Measurements from ENCODE around the gene PTPRA.
"Not testable (repeated sequence)": the region's sequence is repeated elsewhere in the genome, so short reads cannot be mapped to it uniquely, and the experiment has no call there.

Gene PTPRA

DNA sequence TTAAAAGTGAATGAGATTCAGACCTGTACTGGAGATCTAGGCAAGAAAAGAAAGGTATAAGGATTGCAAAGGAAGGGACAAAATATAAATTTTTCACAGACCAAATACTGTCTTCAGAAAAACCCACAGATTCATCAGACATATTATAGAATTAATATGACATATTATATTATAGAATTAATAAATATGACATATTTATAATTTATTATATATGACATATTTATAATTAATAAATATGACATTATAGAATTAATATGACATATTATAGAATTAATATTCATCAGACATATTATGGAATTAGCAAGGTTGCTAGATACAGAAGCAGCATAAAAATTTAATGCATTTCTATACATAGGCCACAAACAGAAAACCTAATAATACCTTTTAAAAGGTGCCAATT is 125.4 kb downstream of the PTPRA start:
- DNase-seq (ENCODE audit: low read depth) = no peak

DNA sequence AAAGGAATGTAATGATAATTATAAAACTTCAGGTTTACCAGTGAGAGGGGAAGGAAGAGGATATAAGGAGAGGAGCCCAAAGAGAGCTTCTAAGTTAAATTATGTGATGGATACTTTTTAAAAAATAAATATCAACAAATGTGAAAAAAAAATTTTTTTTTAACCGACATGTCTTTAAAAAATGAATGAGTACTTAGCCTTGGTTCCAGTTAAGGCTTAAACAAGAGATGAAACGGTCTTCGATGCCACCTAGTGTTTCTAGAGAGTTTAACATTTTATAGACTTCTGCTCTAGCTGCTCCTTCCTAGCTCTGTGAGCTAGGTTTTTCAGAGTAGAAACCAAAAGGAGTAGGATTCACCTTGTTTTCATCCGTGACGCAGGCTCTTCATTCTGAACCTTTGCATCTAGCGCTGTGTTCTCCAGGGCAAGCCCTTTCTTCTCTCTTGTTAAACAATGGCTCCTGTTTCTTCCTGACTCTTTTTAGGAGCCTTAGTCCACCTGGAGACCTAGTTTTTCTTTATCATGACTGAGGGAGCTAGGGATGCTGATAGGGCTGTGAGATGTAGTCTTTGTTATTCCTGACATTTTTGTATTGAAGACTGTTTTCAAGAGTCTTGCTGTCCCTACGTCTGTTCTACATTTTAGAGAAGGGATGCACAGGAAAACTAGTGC is 127.7 kb downstream of the PTPRA start:
- no peak for DNase-seq (ENCODE audit: low read depth)

DNA sequence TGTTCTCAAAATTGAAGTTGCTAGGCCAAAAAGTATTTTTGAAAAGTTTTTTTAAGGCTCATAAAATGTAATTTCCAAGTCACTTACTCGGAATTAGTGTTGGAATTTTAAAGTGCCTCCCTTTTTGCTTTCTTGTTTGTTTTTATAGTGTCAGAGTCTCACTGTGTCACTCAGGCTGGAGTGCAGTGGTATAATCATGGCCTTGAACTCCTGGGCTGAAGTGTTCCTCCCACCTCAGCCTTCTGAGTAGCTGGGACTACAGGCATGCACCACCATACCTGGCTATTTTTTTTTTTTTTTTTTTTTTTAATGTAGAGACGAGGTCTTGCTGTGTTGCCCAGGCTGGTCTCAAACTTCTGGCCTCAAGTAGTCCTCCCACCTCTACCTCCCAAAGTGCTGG is 130.1 kb downstream of the PTPRA start:
- no peak for DNase-seq (ENCODE audit: low read depth)

DNA sequence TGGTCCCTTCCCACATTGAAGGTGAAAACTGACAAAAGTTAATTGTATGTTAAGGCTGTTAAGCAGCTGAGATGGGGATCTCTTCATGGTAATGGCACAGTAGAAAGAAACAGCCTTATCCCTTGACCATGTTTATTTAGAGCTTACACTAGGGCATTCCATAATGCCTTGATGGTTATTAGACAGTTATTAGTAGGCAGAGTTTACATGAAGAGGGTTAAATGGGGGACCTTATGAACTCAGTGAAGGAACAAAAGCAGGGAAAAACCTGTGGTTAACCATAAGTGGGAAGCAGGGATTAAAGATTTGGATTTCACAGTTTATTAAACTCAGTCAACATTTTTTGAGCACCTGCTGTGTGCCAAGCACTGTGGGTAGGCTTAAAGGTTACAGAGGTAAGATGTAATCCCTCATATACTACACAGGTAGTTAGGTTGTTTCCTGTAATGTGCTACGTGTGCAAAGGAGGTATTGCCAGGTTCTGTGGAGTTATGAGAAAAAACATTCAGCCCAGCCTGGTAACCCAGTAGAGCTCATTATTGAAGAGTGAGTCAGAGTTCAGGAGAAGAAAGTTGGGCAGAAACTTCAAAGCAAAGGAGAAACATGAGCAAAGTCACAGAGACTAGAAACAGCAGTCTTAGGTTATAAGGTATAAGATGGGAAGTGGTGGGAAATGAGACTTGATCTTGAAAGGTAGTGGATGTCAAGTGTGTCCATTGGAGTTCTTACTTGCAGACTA is 137.9 kb downstream of the PTPRA start:
- DNase-seq (ENCODE audit: low read depth) = no peak

DNA sequence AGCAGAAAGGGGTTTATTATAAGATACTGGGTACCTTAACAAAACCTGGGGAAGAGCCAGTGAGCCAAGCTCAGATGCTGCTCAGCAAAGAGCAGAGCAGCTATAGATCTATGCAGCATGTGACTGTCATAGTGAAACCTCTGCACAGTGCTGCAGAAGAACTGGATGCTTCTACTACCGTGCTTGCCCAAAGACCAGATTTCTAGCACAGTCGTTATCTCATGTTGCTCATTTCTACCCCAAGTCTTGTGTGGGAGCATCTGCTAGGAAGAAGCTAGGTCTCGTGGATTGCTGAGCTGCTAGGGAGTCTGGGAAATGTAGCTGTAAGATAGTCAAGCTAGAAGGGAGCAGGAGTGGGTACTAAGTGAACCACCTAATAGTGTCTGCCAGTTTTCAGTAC is 138.5 kb downstream of the PTPRA start:
- DNase-seq (ENCODE audit: low read depth) = no peak

DNA sequence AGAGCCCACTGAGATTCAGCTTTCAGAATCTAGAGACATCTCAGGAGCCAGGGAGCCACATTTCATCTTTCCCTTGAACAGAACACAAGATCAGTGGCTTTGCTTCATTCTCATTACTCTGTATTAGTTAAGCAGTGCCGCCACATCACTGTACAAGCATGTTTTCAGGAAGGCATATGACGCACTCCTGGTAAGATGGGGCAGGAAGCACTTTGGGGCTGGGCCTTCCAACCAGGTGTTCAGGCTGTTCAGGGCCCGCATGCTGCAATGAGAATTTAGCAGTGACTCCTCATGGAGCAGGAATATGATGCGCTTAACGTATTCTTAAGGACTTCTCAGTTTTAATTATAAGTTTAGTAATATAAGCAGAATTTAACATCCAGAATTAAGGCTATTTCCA is 140.5 kb downstream of the PTPRA start:
- DNase-seq (ENCODE audit: low read depth) = no peak

DNA sequence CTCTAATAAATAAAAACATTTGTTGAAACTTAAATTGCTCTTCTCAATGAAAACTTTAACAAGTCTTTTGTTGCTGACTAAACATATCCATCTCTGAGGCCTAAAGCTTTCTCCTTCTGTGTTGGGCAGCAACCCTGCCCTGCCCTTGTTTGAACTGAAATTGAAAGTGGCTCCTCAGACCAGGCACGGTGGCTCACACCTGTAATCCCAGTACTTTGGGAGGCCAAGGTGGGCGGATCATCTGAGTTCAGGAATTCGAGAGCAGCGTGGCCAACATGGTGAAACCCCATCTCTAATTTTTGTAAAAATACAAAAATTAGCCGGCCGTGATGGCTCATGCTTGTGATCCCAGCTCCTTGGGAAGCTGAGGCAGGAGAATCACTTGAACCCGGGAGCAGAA is 140.9 kb downstream of the PTPRA start:
- no peak for DNase-seq (ENCODE audit: low read depth)

DNA sequence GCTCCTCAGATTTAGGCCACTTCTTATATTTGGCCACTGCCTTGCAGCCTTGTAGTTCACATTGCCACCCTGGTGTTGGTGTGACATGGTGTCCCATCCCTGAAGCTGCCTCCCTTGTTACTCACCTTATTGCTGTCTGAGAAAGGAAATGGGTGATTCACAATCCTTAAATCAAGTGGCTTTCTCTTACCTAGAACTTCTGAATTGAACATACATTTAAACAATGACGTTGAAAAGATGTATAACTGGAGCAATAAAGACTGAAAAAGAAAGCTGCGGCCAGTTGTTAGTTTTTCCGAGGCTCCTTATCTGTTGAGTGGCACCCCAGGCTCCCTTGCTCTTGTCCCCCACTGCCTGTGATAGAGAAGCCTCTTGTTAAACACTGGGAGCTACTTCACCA is 141.4 kb downstream of the PTPRA start:
- DNase-seq (ENCODE audit: low read depth) = no peak

DNA sequence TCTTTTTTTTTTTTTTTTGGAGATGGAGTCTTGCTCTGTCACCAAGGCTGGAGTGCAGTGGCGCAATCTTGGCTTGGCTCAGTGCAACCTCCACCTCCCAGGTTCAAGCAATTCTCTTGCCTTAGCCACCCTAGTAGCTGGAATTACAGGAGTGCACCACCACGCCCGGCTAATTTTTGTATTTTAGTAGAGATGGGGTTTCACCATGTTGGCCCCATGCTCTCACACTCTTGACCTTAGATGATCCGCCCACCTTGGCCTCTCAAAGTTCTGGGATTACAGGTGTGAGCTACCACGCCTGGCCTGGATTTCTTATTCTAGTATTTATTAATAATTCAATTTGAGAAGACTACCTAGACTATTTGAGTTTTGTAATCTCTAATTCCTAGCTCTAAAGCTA is 142.0 kb downstream of the PTPRA start:
- DNase-seq (ENCODE audit: low read depth) = not testable (repeated sequence)

DNA sequence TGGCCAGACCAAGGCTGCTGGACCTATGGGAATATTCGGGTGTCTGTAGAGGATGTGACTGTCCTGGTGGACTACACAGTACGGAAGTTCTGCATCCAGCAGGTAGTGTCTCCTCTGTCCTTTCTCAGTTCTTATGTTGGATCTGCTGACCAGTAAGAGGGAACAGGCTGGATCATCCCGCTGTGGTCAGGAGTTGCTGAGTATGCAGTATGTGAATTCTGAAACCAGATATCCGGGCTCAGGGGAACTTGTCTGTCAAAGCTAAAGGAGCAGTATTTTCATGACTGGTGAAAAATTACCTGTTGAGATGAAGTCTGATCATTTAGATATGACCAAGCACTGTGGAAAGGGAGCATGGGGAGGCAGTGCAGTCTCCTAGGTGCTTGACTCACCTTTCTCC is 148.0 kb downstream of the PTPRA start:
- no peak for DNase-seq (ENCODE audit: low read depth)

DNA sequence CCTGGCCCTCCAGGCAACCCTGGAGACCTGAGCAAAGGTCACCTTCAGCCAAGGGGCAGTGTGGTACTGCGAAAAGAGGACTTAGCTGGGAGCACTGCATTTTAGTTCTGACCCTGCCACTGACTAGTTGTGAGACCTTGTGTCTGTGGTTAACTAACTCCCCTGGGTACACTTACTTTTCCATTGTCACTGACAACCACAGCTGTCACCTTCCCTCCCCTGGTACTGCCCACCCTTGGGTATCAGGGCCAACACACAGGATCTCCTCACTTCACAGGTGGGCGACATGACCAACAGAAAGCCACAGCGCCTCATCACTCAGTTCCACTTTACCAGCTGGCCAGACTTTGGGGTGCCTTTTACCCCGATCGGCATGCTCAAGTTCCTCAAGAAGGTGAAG is 148.5 kb downstream of the PTPRA start:
- DNase-seq (ENCODE audit: low read depth) = no peak

DNA sequence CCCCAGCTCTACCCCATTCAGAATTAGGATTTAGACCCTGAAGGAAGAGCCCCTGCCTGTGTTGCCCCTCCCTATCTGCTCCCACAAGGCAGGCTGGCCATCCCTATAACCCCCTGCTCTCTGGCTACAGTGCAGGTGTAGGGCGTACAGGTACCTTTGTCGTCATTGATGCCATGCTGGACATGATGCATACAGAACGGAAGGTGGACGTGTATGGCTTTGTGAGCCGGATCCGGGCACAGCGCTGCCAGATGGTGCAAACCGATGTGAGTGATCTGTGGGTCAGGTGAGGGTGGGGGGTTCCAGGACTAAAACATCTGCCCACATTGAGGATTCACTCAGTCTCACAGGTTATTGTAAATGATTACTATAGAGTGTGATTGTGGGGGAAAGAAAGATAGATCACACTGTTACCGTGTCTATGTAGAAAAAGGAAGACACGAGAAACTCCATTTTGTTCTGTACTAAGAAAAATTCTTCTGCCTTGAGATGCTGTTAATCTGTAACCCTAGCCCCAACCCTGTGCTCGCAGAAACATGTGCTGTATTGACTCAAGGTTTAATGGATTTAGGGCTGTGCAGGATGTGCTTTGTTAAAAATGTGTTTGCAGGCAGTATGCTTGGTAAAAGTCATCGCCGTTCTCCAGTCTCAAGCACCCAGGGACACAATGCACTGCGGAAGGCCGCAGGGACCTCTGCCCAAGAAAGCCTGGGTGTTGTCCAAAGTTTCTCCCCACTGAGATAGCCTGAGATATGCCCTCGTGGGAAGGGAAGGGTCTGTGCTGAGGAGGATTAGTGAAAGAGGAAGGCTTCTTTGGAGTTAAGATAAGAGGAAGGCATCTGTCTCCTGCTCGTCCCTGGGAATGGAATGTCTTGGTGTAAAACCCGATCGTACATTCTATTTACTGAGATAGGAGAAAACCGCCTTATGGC is 149.5 kb downstream of the PTPRA start:
- DNase-seq (ENCODE audit: low read depth) = not testable (repeated sequence)

DNA sequence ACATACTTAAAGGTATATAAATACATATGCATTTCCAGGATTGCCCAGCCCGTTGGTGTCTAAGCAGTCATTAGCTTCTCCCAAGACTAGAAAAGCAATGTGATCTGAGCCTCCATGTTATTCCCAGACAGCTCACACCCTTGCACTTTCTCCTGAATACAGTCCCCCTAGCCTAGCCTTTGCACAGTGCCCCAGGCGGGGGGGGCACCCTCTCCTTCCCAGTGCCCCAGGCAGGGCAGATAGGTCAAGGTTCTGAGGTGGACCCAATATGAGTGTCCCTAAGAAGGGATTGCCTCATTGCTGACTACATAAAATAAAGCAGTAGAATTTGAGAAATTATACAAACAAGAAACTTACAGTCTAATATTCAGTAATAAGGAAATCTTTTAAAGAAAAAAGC is 154.7 kb downstream of the PTPRA start:
- DNase-seq (ENCODE audit: low read depth) = no peak

DNA sequence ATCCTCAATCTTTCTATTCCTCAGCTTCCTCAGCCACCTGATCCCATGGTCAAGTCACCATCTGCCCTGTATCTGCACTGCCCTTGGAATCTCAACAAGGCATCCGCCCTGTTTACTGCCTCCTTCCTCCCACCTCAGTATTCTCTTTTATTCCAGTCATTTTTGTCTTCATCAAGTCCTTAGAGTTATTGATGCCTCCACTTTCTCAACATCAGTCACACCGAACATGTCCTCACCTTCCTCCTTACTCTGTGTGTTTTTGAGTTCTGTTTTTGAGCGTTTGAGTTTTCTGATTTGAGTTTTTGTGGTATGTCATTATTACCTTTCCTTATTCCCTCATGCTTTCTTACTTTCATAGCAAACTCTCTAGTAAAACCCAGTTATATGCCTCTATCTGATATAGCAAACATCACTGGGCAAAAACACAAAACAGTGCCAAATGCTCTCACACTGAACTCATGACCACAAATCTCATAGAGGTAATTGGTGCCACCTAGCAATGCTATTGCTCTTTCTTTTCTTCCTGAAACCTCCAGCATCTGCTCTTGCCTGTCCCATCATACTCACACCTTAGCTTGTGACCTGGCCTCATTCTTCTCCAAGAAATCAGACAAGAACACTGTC is 158.4 kb downstream of the PTPRA start:
- no peak for DNase-seq (ENCODE audit: low read depth)

DNA sequence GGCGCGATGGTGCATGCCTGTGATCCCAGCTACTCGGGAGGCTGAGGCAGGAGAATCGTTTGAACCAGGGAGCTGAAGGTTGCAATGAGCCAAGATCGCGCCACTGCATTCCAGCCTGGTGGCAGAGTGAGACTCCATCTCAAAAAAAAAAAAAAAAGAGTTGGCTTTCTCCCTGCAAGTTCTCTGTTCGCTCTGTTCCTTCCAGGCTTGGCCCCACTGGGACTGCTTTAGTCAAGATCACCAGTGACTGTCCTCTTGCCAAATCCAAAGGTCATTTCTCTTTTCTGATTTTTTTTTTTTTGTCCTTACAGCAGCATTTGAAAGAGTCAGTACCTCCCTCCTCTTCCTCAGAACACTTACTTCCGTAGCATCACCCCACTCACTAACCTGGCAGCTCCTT is 159.3 kb downstream of the PTPRA start:
- DNase-seq (ENCODE audit: low read depth) = no peak

DNA sequence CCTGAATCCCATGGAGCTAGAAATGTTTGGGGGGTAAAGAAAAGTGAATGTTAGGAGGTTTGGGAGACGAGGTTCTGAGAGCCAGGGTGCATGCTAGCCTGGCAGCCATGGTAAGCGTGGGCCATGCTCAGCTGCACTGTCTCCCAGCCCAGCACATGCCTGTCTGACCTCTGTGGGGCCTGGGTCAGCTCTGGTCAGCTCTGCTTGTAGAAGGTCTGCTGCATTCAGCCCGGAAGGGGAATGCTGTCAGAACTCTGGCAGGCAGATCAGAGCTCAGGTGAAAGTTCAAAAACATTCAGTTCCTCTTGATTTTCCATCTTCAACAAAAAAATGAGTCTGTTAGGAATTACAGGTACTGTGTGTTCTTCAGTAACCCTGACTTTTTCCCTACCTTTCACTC is 164.4 kb downstream of the PTPRA start:
- DNase-seq (ENCODE audit: low read depth) = no peak

DNA sequence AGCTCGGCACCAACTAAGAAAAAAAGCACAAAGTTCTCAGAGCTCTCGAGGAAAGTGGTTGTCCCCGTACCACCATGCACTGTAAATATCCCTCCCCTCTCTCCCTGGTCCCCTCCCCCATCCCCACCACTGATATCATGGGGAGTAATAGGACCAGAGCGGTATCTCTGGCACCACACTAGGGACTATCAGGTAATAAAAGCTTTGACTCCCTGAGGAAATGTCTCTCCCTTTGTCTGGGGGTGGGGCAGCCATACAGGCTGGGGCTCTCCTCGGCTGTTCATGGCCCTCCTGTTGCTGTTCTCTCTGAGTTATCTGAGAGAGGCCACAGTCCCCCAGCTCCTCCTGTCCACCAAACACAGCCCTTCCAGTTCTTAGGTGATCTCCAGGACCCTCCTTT is 165.2 kb downstream of the PTPRA start:
- DNase-seq (ENCODE audit: low read depth) = no peak

DNA sequence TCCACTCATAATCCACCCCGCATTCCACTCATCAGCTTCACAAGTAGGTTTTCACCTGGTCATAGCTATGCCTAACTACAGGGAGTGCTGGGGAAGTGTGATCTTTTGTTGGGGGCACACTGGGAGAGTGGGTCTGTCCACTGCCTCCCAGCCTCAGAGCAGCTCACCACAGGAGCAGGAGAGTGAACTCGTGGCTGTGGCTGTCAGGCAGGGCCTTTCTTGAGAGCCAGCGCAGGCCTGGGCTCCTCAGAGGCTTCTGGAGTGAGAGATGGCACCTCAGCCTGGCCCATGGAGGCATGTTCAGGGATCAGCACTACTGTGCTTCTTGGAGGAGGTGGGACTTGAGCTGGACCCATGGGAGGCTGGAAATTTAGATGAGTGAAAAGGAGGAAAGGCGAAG is 166.1 kb downstream of the PTPRA start:
- DNase-seq (ENCODE audit: low read depth) = no peak

DNA sequence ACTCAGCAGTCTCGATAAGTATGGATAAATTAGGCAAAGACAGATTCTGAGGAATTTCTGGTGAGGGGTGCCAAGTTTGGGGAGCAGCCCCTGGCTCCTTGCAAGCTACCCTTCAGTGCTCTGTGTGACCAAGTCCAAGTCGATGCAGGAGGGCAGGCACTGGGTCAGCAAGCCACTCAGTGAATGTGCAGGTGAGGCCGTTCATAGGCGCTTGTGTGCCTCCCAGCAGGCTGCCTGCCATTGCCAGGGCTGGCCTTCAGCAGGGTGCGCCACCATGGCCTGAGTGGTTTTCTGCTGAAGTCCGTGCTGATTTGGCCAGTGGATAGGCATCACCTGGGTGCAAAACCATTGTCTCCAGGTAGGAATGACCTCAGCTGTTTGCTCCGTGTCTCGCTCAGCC is 166.8 kb downstream of the PTPRA start:
- no peak for DNase-seq (ENCODE audit: low read depth)

DNA sequence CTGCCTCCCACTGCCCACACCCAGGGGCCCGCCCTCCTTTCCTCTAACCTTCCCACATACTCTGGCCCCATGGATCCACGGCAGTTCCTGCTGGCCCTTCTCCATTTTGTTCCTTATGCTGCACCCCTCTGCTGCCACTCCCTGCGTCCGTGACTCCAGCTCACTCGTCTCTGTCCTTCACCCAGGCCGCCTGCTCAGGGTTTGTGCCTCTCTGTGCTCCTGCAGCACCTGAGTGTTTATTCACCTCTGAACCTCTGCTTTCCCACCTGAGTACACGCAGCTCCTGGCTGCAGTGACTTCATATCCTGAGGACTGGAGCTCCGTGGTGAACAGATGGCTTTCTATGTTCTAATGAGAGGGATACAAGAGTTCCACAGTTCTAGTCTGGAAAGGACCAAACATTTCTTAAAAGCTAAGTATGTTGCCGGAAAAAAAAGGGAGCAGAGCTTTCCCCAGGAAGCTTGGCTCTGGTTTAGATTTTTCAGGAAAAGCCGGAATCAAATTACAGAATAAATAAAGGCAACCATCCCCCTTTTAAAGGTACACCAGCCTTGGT is 168.7 kb downstream of the PTPRA start:
- DNase-seq (ENCODE audit: low read depth) = no peak

DNA sequence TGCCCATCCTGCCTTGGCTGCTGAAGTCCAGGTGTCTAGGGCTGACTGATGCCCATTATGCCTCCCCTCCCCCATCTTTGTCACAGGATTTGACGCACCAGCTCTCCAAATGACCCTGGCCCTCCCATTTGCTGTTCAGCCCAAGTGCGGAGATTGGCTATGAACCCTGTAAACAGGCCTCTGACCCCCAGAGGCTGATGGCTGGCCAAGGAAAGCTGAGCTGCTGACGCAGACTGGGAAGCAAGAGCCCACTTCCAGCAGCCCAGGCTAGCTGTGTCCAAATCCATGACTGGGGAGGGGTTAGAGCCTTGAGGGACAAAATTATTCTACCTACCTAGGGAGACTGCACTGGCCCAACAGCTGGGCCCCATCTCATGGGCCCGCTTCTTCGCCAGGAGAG is 169.3 kb downstream of the PTPRA start:
- no peak for DNase-seq (ENCODE audit: low read depth)

DNA sequence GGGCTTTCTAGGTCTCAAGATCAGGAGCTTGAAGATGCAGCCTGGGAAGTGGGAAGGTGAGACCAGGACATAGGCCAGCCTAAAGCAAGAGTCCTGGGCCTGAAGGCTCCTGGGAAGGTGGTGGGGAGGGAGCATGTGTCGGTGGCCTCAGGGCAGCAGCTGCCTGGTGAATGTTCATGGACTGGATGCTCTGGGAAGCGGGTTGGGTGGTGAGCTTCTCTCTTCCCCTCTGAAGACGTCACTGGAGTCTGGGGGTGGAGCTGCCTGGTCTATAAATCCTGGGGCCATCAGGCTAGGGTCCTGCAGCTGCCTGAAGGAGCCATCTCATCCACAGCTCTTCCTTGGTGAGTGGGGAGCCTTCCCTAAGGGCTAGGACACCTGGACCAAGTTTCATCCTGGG is 170.0 kb downstream of the PTPRA start, which contains the start of gene GNRH2:
Gene GNRH2, plus strand, starts transcription at position 301 of the 400 bp plus-strand sequence. CDS start 793 bp downstream, outside the sequence.
- no peak for DNase-seq (ENCODE audit: low read depth)
